ENCODE results near the gene MISP.

MISP gene

GRCh38 chr19:756821-757688, 6.1 kb downstream of the MISP start:
- no peaks in the 10 kb centered on the region for H3K27me3 ChIP-seq (ENCODE audit: insufficient read depth, low read length, poor library complexity)
- no peak for ATAC-seq (ENCODE audit: insufficient read depth, low read depth)

GRCh38 chr19:757811-758668, 7.1 kb downstream of the MISP start:
- Histone ChIP-seq H3K4me1 (ENCODE audit: insufficient read depth, low read length) (no peaks in the 10 kb centered on the region), H3K27ac (ENCODE audit: low read length) (no peak overlapping the region), H4K20me1 (ENCODE audit: insufficient read depth, low read length) (no peaks in the 10 kb centered on the region), H3K27me3 (ENCODE audit: insufficient read depth, low read length, poor library complexity) (no peaks in the 10 kb centered on the region), H3K36me3 (ENCODE audit: insufficient read depth, low read length) (no peaks in the 10 kb centered on the region), H3K79me2 (ENCODE audit: insufficient read depth, low read length) (no peaks in the 10 kb centered on the region), H2AFZ (ENCODE audit: low read depth, low read length) (no peak overlapping the region), H3K9ac (ENCODE audit: low read depth, low read length) (no peak overlapping the region), H3K9me3 (ENCODE audit: insufficient read depth, low read length, severe bottlenecking) (peaks cover 7% of the 10 kb centered on the region), H3K4me3 (ENCODE audit: low read depth in 1 of 2, low read length in 2 of 2) (no peak overlapping the region), H3K4me2 (ENCODE audit: insufficient read depth, low read length) (no peak overlapping the region)
- DNase-seq (no peak), ATAC-seq (ENCODE audit: insufficient read depth, low read depth) (no peak)
- TF ChIP-seq EZH2 (IDR thresholded peaks at IDR 0.05; ENCODE audit: borderline replicate concordance, low read depth, low read length, severe bottlenecking) (no peak), CTCF (IDR thresholded peaks at IDR 0.05; ENCODE audit: borderline replicate concordance, extremely low read depth, low read length, poor library complexity, severe bottlenecking) (no peak)

More at GRCh38 chr19:756821-757688, 6.1 kb downstream of the MISP start:
- no peaks in the 10 kb centered on the region for H4K20me1 ChIP-seq (ENCODE audit: insufficient read depth, low read length)
- H3K9ac ChIP-seq (ENCODE audit: low read depth, low read length), result no peak overlapping the region
- H3K79me2 ChIP-seq (ENCODE audit: insufficient read depth, low read length), result no peaks in the 10 kb centered on the region
- H3K4me1 ChIP-seq (ENCODE audit: insufficient read depth, low read length), result no peaks in the 10 kb centered on the region
- no peak overlapping the region for H3K27ac ChIP-seq (ENCODE audit: low read length)
- no peak overlapping the region for H3K4me3 ChIP-seq (ENCODE audit: low read depth in 1 of 2, low read length in 2 of 2)
- H3K36me3 ChIP-seq (ENCODE audit: insufficient read depth, low read length), result no peaks in the 10 kb centered on the region
- DNase-seq, result no peak
- TF ChIP-seq CTCF (IDR thresholded peaks at IDR 0.05; ENCODE audit: borderline replicate concordance, extremely low read depth, low read length, poor library complexity, severe bottlenecking) (no peak), EZH2 (IDR thresholded peaks at IDR 0.05; ENCODE audit: borderline replicate concordance, low read depth, low read length, severe bottlenecking) (no peak)
- no peak overlapping the region for H3K4me2 ChIP-seq (ENCODE audit: insufficient read depth, low read length)
- H3K9me3 ChIP-seq (ENCODE audit: insufficient read depth, low read length, severe bottlenecking), result peaks cover 7% of the 10 kb centered on the region
- no peak overlapping the region for H2AFZ ChIP-seq (ENCODE audit: low read depth, low read length)

GRCh38 chr19:763181-763580, 12.3 kb downstream of the MISP start:
- H3K79me2 ChIP-seq (ENCODE audit: insufficient read depth, low read length), result no peaks in the 10 kb centered on the region
- DNase-seq (no peak), ATAC-seq (ENCODE audit: insufficient read depth, low read depth) (no peak)
- H3K4me1 ChIP-seq (ENCODE audit: insufficient read depth, low read length), result no peaks in the 10 kb centered on the region
- H4K20me1 ChIP-seq (ENCODE audit: insufficient read depth, low read length), result no peaks in the 10 kb centered on the region
- H3K36me3 ChIP-seq (ENCODE audit: insufficient read depth, low read length), result no peaks in the 10 kb centered on the region
- no peak overlapping the region for H2AFZ ChIP-seq (ENCODE audit: low read depth, low read length)
- peaks cover 5% of the 10 kb centered on the region for H3K9me3 ChIP-seq (ENCODE audit: insufficient read depth, low read length, severe bottlenecking)
- no peak overlapping the region for H3K27ac ChIP-seq (ENCODE audit: low read length)
- no peaks in the 10 kb centered on the region for H3K27me3 ChIP-seq (ENCODE audit: insufficient read depth, low read length, poor library complexity)
- no peak overlapping the region for H3K9ac ChIP-seq (ENCODE audit: low read depth, low read length)
- no peak overlapping the region for H3K4me2 ChIP-seq (ENCODE audit: insufficient read depth, low read length)
- TF ChIP-seq EZH2 (IDR thresholded peaks at IDR 0.05; ENCODE audit: borderline replicate concordance, low read depth, low read length, severe bottlenecking), result no peak
- no peak overlapping the region for H3K4me3 ChIP-seq (ENCODE audit: low read depth in 1 of 2, low read length in 2 of 2)

GRCh38 chr19:763869-764268, 13.0 kb downstream of the MISP start:
- DNase-seq (no peak), ATAC-seq (ENCODE audit: insufficient read depth, low read depth) (no peak)
- no peak for TF ChIP-seq EZH2 (IDR thresholded peaks at IDR 0.05; ENCODE audit: borderline replicate concordance, low read depth, low read length, severe bottlenecking)
- TF ChIP-seq CTCF (IDR thresholded peaks at IDR 0.05; ENCODE audit: borderline replicate concordance, extremely low read depth, low read length, poor library complexity, severe bottlenecking), result no peak
- Histone ChIP-seq H3K4me2 (ENCODE audit: insufficient read depth, low read length) (no peak overlapping the region), H3K36me3 (ENCODE audit: insufficient read depth, low read length) (no peaks in the 10 kb centered on the region), H3K27ac (ENCODE audit: low read length) (no peak overlapping the region), H3K9me3 (ENCODE audit: insufficient read depth, low read length, severe bottlenecking) (no peaks in the 10 kb centered on the region), H4K20me1 (ENCODE audit: insufficient read depth, low read length) (no peaks in the 10 kb centered on the region), H2AFZ (ENCODE audit: low read depth, low read length) (no peak overlapping the region), H3K4me3 (ENCODE audit: low read depth in 1 of 2, low read length in 2 of 2) (no peak overlapping the region), H3K9ac (ENCODE audit: low read depth, low read length) (no peak overlapping the region), H3K27me3 (ENCODE audit: insufficient read depth, low read length, poor library complexity) (no peaks in the 10 kb centered on the region), H3K79me2 (ENCODE audit: insufficient read depth, low read length) (no peaks in the 10 kb centered on the region), H3K4me1 (ENCODE audit: insufficient read depth, low read length) (no peaks in the 10 kb centered on the region)

Measured in DND-41 (cell line).